Eye (tissue), 1 donor: ENCODE results near the gene NOC4L.
"Not testable (repeated sequence)": the region's sequence is repeated elsewhere in the genome, so short reads cannot be mapped to it uniquely, and the experiment has no call there.

Experiments used
- DNase-seq: peaks from one replicate; pipeline ENCODE4 v3.0.0-alpha.2; 2015

Gene NOC4L

GRCh38 chr12:132186208-132186856 is 42.1 kb downstream of the NOC4L start:
- no peak for DNase-seq

- DNase-seq: no peak
Observed at GRCh38 chr12:132186857-132187620, 42.8 kb downstream of the NOC4L start.

- DNase-seq: no peak
Observed at GRCh38 chr12:132187646-132188450, 43.6 kb downstream of the NOC4L start.

- DNase-seq: no peak
Observed at GRCh38 chr12:132188451-132188901, 44.2 kb downstream of the NOC4L start.

- DNase-seq: no peak
Observed at GRCh38 chr12:132188916-132189325, 44.7 kb downstream of the NOC4L start.

- peak; percentile 84 for DNase-seq
Observed at GRCh38 chr12:132189378-132190011, 45.2 kb downstream of the NOC4L start.

GRCh38 chr12:132190012-132190755 is 45.9 kb downstream of the NOC4L start:
- DNase-seq: no peak

- DNase-seq: no peak
Observed at GRCh38 chr12:132190834-132191500, 46.7 kb downstream of the NOC4L start.

GRCh38 chr12:132191715-132192553 is 47.7 kb downstream of the NOC4L start:
- no peak for DNase-seq

GRCh38 chr12:132194056-132194455 is 49.8 kb downstream of the NOC4L start:
- DNase-seq: no peak

- DNase-seq: no peak
Observed at GRCh38 chr12:132194556-132194955, 50.3 kb downstream of the NOC4L start.

- not testable (repeated sequence) for DNase-seq
Observed at GRCh38 chr12:132195242-132195641, 51.0 kb downstream of the NOC4L start.

- peak; percentile 68 for DNase-seq
Observed at GRCh38 chr12:132196038-132196872, 52.0 kb downstream of the NOC4L start.

GRCh38 chr12:132196873-132197390 is 52.7 kb downstream of the NOC4L start:
- no peak for DNase-seq

- peak; percentile 31 for DNase-seq
Observed at GRCh38 chr12:132197581-132198354, 53.5 kb downstream of the NOC4L start.

GRCh38 chr12:132199101-132199500 is 54.8 kb downstream of the NOC4L start:
- no peak for DNase-seq

- no peak for DNase-seq
Observed at GRCh38 chr12:132199526-132200319, 55.5 kb downstream of the NOC4L start.

- DNase-seq: no peak
Observed at GRCh38 chr12:132200800-132201199, 56.5 kb downstream of the NOC4L start.
